NCI-H774 (cell line): ENCODE data around the gene ATG2B.

Source experiments
- DNase-seq: peaks from one replicate; lab custom pipeline; 2025; lab: John Stamatoyannopoulos, UW

Gene ATG2B

DNA sequence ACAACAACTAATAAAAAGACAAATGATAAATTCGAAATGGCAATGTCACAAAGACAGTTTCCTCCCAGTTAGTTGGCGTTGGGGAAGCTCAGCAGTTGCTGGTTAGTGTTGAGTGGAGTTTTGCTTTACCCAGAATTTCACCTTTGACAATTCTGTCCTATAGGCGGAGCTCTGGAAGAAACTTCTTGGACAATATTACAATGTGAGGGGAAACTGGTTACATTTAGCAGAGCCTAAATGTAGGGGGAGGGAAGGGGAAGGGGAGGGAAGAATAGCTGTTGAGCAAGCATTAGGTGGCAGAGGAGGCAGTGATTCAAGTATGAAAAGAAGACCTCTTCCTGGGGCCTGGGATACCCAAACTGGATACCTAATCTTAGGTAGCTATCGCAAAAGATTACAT is 55.7 kb downstream of the ATG2B start:
- no peak for DNase-seq

DNA sequence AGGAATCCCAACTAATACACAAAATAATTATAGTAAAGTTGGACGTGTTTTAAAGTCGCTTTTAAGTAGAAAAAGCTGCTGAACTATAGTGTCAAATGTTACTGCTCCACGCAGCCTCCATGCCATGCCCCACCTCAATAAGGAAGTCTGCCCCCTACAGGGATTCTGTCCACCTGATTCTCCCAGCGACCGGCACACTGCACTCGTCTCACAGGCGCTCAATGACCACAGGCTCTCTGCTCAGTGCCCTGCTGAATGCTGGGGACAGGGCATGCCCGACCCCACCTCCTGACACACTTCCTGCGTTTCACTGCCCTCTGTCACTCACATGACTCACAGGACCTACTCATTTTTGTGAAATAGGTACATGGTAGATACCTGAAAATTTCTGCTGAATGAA is 58.2 kb downstream of the ATG2B start:
- DNase-seq: no peak

DNA sequence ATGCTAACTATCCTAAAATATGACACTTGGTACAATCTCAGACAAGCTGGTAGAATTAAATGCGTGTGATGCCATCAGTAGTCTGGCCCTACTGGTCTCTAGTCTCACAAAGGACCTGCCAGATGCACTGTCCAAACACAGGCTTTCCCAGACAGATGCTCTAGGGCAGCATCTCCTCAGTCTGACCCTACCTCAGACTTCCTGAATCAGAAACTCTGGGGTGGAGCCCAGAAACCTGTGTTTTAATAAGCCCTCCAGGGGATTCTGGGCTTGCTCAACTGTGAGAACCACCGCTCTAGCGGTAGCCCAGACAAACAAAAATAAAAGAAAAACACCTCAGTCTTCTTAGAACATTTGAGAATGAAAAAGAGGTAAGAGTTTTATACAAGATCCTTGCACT is 59.2 kb downstream of the ATG2B start:
- DNase-seq: no peak

DNA sequence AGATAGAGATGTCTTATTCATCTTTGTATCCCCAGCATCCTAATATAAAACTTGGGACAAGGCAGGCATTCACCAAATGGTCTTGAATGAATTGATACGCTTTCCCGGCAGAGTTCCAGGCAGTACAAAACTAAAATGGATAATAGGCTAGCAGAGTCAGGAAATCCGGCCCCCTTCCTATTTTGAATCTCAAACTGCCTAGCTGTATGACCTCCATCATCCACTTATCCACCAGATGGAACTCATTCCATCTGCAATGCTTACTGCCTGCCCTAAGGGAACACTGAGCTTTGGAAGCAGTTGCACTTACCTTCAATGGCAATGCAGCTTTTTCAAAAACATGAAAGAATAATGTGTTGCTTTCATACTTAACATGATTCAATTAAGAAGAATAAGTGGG is 63.7 kb downstream of the ATG2B start:
- DNase-seq: no peak

DNA sequence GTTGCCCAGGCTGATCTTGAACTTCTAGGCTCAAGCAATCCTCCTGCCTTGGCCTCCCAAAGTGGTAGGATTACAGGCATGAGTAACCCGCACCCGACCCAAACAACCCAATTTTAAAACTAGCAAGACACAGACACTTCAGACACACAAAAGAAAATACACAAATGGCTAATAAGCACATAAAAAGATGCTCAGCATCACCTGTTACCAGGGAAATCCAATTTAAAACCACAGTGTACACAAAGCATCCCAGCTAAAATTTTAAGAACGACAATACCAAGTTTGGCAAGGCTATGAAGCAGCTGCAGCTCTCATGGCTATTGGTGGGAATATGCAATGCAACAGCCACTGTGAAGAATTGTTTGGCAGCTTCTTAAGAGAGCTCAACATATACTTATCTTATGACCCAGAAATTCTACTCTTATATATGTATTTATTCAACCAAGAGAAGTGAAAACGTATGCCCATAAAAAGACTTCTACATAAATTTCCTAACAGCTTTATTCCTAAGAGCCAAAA is 65.1 kb downstream of the ATG2B start:
- DNase-seq: no peak

DNA sequence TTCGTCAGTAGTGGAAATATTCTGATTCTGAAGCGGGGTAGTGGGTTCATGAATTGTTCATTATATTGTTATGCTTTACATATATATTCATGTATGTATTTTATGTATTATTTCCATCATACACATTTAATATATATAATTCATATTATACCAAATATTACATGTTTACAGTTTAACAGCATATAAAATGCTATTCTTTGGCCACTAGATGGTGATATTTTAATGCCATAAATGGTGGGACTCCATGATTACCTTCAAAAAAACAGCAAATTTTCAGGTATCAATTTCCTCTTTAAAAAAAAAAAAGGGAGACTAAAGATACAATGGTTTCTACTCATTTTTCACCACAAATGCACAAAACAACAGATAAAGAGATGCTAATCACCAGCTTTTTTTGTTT is 66.1 kb downstream of the ATG2B start:
- no peak for DNase-seq

DNA sequence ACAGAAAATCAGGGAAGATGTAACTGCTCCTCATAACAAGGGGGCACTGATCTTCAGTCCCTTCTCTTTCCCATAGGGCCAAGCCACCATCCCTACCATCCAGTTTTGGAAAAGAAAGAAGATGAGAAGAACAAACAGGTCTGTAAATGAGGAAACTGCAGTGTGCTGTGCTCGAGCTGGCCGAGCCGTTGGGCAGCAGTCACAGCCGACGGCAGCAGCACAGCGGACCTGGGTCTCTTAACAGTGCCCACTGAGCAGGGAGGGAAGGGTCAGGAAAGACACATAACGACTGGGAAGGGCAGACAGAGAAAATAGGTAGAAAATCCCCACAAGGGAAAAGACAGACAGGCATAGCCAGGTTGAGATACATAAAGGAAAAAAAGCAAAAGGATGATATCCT is 68.9 kb downstream of the ATG2B start:
- no peak for DNase-seq

DNA sequence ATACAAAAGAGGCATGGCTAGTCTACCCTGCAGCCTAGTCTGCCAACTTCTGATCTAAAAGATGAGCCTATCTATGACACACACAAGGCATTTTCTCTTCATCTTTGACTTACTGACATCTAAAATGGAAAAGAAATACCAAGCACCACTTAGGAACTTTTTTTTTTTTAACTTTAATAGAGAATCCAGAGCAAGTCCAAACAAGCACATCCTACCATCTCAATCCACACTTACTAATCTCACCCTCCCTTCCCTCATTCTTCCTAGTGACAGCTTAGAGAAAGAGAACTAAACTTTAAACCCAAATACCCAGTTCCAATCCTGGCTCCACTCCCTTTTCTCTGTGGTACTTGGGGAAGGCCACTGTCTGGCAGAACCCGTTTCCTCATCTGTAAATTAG is 75.3 kb downstream of the ATG2B start:
- no peak for DNase-seq

DNA sequence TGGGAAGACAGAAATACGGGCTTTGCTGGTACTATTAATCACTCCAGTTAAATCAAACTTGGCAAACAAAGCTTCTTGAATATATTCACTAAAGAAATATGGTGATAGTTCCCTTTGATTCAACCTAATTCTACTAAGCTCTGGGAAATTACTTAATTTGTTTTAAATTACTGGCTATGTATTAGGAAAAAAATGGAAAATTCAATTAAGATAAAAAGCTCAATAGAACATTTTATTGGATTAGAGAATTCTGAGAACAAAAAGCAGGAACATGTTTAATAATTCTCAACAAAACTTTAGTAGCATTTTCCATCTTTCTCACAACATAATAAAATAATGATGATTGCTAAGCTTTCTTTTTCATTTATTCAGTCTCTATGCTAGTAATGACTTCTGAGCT is 76.9 kb downstream of the ATG2B start:
- no peak for DNase-seq

DNA sequence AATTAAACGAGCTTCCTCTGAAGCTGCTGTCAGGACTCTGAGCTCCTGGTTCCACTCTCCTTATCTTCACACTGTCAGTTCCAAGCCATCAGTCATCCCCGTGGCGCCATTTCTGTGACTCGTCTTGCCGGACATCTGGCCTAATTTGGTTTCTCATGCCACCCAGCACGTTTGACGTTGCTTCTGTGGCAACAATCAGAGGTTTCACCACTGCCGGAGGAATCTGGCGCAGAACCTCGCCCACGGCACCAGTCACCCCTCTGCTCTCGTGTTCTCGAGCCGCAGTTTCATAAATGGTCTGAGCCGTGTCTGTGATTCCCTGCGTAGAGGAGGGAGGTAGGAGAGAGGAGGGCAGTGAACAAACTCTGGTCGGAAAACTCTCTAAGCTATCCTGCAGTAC is 77.5 kb downstream of the ATG2B start:
- no peak for DNase-seq

DNA sequence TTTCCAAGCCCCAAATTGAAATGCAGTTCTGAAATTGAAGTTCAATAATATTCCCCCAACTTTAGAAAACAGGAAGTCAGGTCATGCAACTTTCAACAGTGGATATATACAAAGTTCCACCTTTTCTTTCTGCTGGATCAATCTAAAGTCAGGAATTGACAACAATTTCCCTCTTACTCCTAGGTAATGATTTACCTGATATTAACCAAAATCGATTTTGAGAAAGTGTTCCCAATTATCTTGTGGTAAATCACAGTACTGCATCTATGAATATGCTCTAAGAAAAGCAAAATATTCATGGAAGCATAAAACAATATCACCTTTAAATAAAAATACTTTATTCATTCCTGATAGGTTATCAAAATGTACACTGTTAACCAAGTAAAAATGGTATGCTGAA is 78.7 kb downstream of the ATG2B start:
- no peak for DNase-seq

DNA sequence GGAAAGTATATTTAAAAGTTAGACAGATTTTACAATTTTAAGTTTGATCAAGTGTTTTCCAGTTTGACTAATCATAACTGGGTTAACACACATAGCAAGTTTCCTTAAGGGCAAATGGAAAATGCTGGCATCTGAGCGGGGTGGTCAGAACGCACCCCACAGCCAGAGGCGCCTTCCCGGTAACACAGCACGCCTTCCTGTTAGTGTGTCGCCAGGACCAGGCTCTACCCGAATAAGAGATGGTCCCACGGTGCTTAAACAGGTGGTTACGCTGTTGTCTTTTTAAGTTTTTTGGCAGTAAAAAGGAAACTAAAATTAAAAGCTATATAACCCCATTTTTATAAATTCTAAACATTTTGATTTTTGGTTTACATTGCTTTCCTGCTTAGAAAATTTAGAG is 79.1 kb downstream of the ATG2B start:
- DNase-seq: no peak

DNA sequence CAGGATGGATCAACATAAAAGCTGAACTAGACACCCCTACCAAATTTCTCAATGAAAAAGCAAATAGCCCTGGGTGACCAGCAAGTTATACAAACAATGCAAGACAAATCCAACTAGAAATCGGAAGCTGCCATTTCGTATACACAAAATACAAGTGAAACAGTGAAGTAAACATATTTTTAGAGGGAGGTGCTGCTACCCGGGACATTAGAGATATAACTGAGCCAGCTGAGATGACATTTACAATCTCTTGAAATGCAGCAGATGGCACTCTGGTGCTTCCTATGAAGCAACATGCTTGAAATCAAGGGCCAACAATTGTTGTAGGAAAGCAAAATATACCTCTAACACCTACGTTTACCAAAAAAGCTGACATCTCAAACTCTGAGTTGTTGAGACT is 81.7 kb downstream of the ATG2B start:
- no peak for DNase-seq

DNA sequence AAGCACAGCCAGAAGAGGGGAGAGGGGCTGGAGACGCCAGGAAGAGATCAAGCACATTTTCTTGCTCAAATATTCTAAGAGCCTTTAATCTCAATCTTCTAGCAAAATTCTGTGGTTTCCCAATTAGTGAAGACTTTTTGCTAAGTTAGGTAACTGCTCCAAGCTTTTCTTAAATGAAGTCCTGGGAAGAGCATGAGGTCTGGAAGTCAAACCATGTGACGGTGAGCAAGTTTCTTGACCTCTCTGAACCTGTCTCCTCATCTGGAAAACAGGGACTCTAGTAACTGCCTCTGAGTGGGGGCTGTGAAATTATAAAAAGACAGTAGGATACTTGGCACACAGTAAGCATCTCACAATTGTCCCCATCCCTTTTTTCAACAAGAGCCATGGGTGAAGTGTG is 83.0 kb downstream of the ATG2B start:
- no peak for DNase-seq

DNA sequence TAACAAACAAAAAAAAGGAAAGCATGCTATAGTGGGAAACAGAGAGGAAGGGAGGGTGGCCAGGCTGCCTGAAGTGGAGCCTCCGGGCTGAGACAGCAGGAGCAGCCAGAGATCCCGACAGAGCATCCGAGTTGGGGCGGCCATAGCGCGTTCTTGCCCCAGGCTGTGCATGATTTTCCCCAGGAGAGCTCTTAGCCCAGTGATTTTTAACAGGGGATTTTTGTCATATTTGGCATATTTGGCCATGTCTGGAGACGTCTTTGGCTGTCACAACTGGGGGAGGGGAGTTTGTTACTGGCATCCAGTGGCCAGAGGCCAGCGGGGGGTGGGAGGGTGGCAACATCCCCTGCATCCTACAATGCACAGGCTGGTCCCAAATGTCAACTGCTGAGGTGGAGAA is 83.6 kb downstream of the ATG2B start:
- DNase-seq: no peak

DNA sequence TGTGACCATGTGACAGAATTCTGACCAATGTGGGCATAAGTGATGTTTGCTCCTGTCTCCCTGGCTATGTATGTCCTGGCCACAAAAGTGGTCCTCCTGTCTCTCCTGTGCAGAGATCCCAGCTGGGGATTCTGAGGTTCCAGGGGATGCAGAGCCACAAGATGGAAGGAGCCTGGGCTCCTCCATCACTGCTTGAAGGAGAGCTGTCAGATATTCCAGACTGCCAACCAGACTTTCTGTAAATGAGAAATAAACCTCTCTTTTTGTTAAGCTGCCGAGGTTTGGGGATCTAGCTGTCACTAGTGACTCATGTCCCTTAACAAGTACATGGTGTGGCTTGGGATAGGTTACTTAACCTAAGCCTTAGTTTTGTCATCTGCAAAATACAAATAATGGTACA is 85.3 kb downstream of the ATG2B start:
- DNase-seq: no peak

DNA sequence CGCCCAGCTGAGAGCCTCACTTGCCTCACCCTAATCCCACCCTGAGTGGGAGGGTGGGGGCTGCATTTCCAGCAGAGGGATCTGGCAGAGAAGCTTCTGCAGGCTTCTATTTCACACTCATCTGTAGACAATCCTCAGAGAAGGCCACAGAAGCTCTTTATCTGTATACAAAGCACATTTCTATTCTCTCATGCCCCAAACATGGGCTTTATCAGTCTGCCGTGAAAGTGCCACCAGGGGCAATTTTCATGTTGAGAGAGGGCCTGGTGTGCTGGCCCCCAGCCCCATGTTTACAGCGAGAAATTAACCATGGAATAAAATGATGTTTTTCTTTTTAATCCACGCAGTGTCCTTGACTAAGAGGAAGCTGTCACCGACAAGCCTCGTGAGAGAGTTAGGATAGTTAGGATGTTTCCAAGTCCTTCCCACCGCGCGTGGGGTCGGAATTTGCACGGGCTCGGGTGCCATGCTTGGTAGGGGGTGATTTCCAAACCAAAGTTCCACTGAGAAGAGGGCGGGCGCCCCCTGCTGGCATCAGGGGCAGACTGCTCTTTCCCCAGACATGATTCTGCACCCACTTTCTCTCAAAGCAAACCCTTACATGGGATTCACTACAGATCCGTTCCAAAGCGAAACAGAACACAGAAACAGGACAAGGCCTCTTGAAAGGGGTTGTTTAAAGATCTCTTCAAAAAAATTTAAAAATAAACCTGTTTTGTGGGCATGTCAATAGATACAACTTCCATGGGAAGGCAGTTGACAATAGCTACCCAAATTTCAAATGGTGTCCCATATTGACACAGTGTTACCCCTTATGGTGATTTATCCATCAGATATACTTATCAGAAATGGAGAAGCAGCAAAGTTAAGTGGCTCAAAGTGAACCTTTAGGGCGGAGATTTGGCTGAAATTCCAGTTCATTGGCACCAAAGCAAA is 87.7 kb downstream of the ATG2B start:
- peak; percentile 59 for DNase-seq

DNA sequence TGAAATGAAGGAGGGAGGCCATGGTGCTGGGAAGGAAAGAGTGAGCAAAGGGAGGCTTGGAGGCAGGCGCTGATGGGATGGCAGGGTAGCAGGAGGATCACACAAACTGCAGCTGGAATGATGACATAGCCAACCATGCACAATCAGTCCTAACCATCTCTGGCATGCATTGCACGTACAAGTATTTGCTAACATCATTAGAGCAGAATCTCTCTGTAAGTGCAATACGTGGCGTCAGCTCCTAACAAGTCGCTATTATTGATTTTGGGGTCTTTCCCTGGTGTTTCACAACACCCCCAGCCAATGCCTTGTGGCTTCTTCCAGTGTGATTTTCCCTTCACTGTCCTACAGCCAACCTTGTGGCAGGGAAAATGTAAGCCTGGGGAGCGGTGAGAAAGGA is 88.6 kb downstream of the ATG2B start:
- no peak for DNase-seq

DNA sequence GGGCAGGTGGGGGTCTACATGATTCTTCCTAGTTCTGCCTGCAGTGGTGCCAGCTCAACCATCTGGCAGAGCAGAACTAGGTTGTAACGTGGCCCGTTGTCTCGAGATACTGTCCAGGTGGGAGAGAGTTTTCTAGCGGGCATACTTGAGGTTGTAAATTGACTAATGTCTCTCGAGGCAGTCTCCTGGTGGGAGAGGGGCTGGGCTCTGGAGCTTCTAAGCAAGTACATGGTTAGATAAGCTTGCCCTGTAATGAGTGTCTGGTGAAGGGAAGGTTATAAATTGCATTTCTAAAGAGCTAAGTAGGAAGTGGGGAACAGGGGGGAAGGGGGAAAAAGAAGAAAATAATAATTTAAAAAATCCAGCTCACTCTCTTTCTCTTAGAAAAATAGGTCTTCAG is 89.0 kb downstream of the ATG2B start:
- no peak for DNase-seq

DNA sequence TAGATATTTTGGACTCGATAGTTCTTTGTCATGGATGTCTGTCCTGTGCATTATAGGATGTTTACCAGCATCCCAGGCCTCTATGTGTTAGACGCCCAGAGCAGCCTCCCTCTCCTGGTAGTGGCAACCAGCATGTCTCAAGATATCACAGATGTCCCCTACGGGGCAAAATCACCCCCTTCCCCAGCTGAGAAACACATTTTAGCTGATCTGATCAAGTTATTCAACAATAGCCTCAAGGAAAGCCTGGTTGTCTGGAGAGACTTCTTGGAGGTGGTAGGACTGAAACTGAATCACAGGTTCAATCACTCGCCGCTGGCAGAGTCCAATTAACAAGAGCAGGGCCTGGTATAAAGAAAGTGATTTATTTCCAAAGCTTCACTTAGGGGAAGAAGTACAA is 89.5 kb downstream of the ATG2B start:
- no peak for DNase-seq

DNA sequence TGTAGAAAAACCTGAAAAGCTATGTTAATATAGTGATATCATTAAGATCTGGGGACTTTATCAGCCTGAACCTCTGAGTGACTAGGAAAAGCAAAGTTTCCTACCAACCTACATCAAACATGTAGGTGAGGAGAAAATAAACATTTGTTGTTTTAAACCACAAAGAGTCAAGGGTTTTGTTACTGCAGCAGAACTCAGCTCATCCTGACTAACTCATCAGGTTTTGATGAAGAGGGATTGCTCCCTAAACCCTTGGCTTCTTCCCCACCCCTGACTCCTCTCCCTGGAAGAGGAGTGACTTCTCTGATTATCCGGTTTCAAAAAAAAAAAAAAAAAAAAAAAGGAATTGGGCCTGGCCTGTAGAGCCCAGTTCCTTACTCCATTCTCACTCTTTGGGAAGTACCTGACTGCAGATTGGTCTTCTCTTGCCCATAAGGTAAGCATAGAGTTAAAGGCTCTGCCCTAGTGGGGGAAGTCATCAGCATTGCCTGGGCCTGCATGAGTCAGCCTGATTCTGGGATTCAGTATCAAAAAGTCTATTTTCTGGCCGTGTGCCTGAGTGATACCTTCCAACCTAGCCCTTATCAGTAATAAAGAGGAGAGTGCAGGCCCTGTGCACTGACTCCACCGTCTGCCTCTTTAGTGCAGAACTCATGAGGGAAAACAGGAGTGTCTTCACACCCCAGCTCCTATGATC is 90.2 kb downstream of the ATG2B start:
- no peak for DNase-seq

DNA sequence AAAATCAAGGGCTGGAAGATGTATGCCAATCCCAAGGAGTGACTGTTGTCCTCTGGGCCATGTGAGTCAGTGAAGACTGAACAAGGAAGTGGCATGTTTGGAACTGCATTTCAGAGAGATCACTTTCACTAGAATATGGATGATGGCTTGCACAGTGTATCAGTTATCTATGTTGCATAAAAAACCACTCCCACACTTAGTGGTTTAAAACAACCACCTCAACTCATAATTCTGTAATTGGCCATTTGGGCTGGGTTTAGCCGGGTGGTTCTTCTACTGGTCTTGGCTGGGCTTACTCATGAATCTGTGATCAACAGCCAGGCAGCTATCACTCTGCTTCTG is 91.7 kb downstream of the ATG2B start:
- DNase-seq: no peak

DNA sequence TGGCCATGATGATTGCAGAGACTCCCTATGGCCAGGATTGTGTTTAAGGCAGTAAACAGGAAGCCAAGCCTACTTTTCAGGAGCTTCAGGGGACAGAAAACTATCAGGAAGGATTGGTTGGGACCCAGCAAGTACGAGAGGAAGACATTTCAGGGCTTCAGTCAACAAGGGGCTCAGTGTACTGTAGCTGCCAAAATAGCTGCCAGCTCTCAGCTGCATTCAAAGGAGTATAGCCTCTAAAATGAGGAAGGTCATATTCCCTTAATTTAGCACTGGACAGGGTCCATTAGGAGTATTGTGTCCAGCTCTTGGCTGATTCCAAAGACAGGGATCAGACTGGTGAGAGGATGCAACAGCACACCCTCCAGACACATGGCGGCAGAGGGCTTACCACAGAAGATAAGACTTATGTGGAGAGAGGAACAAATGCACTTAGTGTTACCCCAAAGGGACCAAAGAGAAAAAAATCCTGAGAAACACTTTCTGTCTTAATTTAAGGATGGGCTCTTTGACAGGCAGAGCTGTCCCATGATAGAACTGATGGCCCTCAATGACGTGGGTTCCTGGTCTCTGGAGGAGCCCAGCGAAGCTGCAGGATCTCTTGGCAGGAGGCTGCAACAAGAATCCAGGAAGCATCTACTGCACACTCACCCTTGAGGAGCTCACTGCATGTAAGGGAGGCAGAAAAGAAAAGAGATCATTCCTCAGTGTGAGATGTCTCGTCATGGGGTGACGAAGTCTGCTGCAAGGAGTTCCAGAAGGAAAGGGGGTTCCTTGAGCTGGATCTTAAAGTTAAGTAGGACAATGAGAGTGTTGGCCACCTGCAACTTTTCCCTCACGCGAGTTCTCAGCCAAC is 92.3 kb downstream of the ATG2B start:
- DNase-seq: no peak
